SK-N-SH (cell line): ENCODE results near the gene WIZ.

Experiments
- CHD2 ChIP-seq: fragments of 150-350 bp; IDR thresholded peaks from 2 replicates; pipeline ENCODE4 v1.6.1; 2018; ENCODE audit warnings: low read length; ENCODE audit not compliant: partially characterized antibody
- CTCF ChIP-seq: fragments of 200-600 bp; sonication (generic); IDR thresholded peaks from 2 replicates; pipeline ENCODE4 v1.6.1; 2017; ENCODE audit warnings: antibody characterized with exemption, mild to moderate bottlenecking, moderate library complexity
- EP300 ChIP-seq, 2 experiments: IDR thresholded peaks; 2 replicates each; pipeline versions ENCODE4 v1.4.0 to v1.6.1; 2012; ENCODE audit warnings: borderline replicate concordance in 1 of 2, low read depth in 1 of 2, low read length in 1 of 2
- GABPA ChIP-seq: IDR thresholded peaks from 2 replicates; pipeline ENCODE4 v1.4.0; 2012; ENCODE audit warnings: low read depth, mild to moderate bottlenecking
- MEF2A ChIP-seq: IDR thresholded peaks from 2 replicates; pipeline ENCODE4 v1.4.0; 2012; ENCODE audit warnings: low read depth, borderline replicate concordance
- NFIC ChIP-seq: IDR thresholded peaks from 2 replicates; pipeline ENCODE4 v1.4.0; 2012; ENCODE audit warnings: borderline replicate concordance
- PBX3 ChIP-seq: IDR thresholded peaks from 2 replicates; pipeline ENCODE4; 2012
- POLR2AphosphoS5 ChIP-seq: IDR thresholded peaks from 2 replicates; pipeline ENCODE4 v1.6.1; 2012; ENCODE audit warnings: low read depth, low read length
- TAF1 ChIP-seq: IDR thresholded peaks from 2 replicates; pipeline ENCODE4 v1.6.1; 2012; ENCODE audit warnings: low read depth, mild to moderate bottlenecking, low read length, moderate library complexity, borderline replicate concordance
- TEAD4 ChIP-seq: IDR thresholded peaks from 2 replicates; pipeline ENCODE4 v1.4.0; 2012; ENCODE audit warnings: mild to moderate bottlenecking, borderline replicate concordance; ENCODE audit not compliant: insufficient read depth
- YY1 ChIP-seq: IDR thresholded peaks from 2 replicates; pipeline ENCODE4 v1.4.0; 2012; ENCODE audit warnings: low read depth, mild to moderate bottlenecking
- ZBTB33 ChIP-seq: IDR thresholded peaks from 2 replicates; pipeline ENCODE4 v1.4.0; 2012; ENCODE audit warnings: low read depth, borderline replicate concordance
- TF ChIP-seq, protein P1 (sequence below): fragments of 150-350 bp; IDR thresholded peaks from 2 replicates; pipeline ENCODE4 v1.6.1; 2017; ENCODE audit warnings: antibody characterized with exemption, low read length, low read depth, borderline replicate concordance
- TF ChIP-seq, protein P2 (sequence below): IDR thresholded peaks from 2 replicates; pipeline ENCODE4 v1.6.1; 2012; ENCODE audit warnings: mild to moderate bottlenecking, low read depth, low read length, moderate library complexity

- TF ChIP-seq CTCF (no peak), PBX3 (no peak), TAF1 (no peak), TEAD4 (no peak), EP300 (IDR thresholded peaks at IDR 0.05; ENCODE audit: borderline replicate concordance in 1 of 2, low read depth in 1 of 2, low read length in 1 of 2) (no peak), YY1 (no peak), CHD2 (no peak), GABPA (no peak), MEF2A (no peak), ZBTB33 (no peak), POLR2AphosphoS5 (no peak), NFIC (no peak)
- TF ChIP-seq, protein P1, sequence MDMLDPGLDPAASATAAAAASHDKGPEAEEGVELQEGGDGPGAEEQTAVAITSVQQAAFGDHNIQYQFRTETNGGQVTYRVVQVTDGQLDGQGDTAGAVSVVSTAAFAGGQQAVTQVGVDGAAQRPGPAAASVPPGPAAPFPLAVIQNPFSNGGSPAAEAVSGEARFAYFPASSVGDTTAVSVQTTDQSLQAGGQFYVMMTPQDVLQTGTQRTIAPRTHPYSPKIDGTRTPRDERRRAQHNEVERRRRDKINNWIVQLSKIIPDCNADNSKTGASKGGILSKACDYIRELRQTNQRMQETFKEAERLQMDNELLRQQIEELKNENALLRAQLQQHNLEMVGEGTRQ: no peak
- TF ChIP-seq, protein P2, sequence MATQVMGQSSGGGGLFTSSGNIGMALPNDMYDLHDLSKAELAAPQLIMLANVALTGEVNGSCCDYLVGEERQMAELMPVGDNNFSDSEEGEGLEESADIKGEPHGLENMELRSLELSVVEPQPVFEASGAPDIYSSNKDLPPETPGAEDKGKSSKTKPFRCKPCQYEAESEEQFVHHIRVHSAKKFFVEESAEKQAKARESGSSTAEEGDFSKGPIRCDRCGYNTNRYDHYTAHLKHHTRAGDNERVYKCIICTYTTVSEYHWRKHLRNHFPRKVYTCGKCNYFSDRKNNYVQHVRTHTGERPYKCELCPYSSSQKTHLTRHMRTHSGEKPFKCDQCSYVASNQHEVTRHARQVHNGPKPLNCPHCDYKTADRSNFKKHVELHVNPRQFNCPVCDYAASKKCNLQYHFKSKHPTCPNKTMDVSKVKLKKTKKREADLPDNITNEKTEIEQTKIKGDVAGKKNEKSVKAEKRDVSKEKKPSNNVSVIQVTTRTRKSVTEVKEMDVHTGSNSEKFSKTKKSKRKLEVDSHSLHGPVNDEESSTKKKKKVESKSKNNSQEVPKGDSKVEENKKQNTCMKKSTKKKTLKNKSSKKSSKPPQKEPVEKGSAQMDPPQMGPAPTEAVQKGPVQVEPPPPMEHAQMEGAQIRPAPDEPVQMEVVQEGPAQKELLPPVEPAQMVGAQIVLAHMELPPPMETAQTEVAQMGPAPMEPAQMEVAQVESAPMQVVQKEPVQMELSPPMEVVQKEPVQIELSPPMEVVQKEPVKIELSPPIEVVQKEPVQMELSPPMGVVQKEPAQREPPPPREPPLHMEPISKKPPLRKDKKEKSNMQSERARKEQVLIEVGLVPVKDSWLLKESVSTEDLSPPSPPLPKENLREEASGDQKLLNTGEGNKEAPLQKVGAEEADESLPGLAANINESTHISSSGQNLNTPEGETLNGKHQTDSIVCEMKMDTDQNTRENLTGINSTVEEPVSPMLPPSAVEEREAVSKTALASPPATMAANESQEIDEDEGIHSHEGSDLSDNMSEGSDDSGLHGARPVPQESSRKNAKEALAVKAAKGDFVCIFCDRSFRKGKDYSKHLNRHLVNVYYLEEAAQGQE: no peak
These were observed 3.9 kb downstream of the WIZ start for GRCh38 chr19:15445807-15446376.
